ENCODE data around the gene TES.

Gene TES

GRCh38 chr7:116164552-116165306 is 45.6 kb upstream of the TES start:
- Histone ChIP-seq H3K18ac (ENCODE audit: low read length) (no peak overlapping the region), H3K9me3 (replicated peaks in 1 of 2; ENCODE audit: control insufficient read depth in 2 of 2, insufficient read depth in 1 of 2, low read depth in 1 of 2, low read length in 2 of 2) (no peaks in the 10 kb centered on the region), H3K4ac (ENCODE audit: low read length) (no peak overlapping the region), H3K4me3 (ENCODE audit: low read length in 2 of 2) (no peak overlapping the region), H4K91ac (ENCODE audit: low read depth, low read length, poor library complexity) (no peak overlapping the region), H2BK15ac (ENCODE audit: low read length) (no peak overlapping the region), H3K27me3 (ENCODE audit: control insufficient read depth in 3 of 3, insufficient read depth in 3 of 3, low read depth in 1 of 3, low read length in 3 of 3) (peaks cover 0 to under 1% (median 0%) of the 10 kb centered on the region in 3 experiments), H4K8ac (ENCODE audit: low read depth, low read length) (no peak overlapping the region), H2BK5ac (ENCODE audit: low read length) (no peak overlapping the region), H2AK5ac (ENCODE audit: low read depth, low read length) (no peak overlapping the region), H3K4me1 (ENCODE audit: control insufficient read depth in 2 of 2, insufficient read depth in 1 of 2, low read depth in 1 of 2, low read length in 2 of 2) (peaks cover 0 to 1% of the 10 kb centered on the region in 2 donors), H3K27ac (replicated peaks; ENCODE audit: low read length) (no peak overlapping the region), H2BK120ac (ENCODE audit: low read depth, low read length) (no peak overlapping the region), H3K23ac (ENCODE audit: low read depth, low read length, poor library complexity) (no peak overlapping the region), H3K4me2 (ENCODE audit: insufficient read depth, low read length, poor library complexity, severe bottlenecking) (no peak overlapping the region), H2BK12ac (ENCODE audit: low read length) (no peak overlapping the region), H3K9ac (ENCODE audit: low read depth, low read length, poor library complexity) (no peak overlapping the region), H3K36me3 (replicated peaks in 1 of 2; ENCODE audit: control insufficient read depth in 2 of 2, insufficient read depth in 2 of 2, low read length in 2 of 2) (no peaks in the 10 kb centered on the region), H3K79me1 (ENCODE audit: low read depth, low read length) (no peaks in the 10 kb centered on the region), H3K14ac (ENCODE audit: low read length) (no peak overlapping the region), H2AFZ (ENCODE audit: low read length) (no peak overlapping the region)
- no CpG with 5 or more reads among the region's 2 CpGs for WGBS, 2 donors (ENCODE audit: extremely low coverage in 2 of 2, insufficient read length in 2 of 2, insufficient replicate concordance in 1 of 2)
- no peak for DNase-seq (ENCODE audit: low spot score)

GRCh38 chr7:116165717-116166116 is 44.6 kb upstream of the TES start:
- H3K9me3 ChIP-seq (replicated peaks in 1 of 2; ENCODE audit: control insufficient read depth in 2 of 2, insufficient read depth in 1 of 2, low read depth in 1 of 2, low read length in 2 of 2): no peaks in the 10 kb centered on the region
- no peak overlapping the region for H2BK15ac ChIP-seq (ENCODE audit: low read length)
- H3K23ac ChIP-seq (ENCODE audit: low read depth, low read length, poor library complexity): no peak overlapping the region
- H4K8ac ChIP-seq (ENCODE audit: low read depth, low read length): no peak overlapping the region
- no peak overlapping the region for H3K18ac ChIP-seq (ENCODE audit: low read length)
- H3K4me1 ChIP-seq (ENCODE audit: control insufficient read depth in 2 of 2, insufficient read depth in 1 of 2, low read depth in 1 of 2, low read length in 2 of 2): peaks cover 0 to 1% of the 10 kb centered on the region in 2 donors
- H3K9ac ChIP-seq (ENCODE audit: low read depth, low read length, poor library complexity): no peak overlapping the region
- no peak overlapping the region for H3K4ac ChIP-seq (ENCODE audit: low read length)
- no peaks in the 10 kb centered on the region for H3K79me1 ChIP-seq (ENCODE audit: low read depth, low read length)
- no peaks in the 10 kb centered on the region for H3K36me3 ChIP-seq (replicated peaks in 1 of 2; ENCODE audit: control insufficient read depth in 2 of 2, insufficient read depth in 2 of 2, low read length in 2 of 2)
- H2AFZ ChIP-seq (ENCODE audit: low read length): no peak overlapping the region
- no peak overlapping the region for H2BK5ac ChIP-seq (ENCODE audit: low read length)
- H3K14ac ChIP-seq (ENCODE audit: low read length): no peak overlapping the region
- H2AK5ac ChIP-seq (ENCODE audit: low read depth, low read length): no peak overlapping the region
- H3K27me3 ChIP-seq (ENCODE audit: control insufficient read depth in 3 of 3, insufficient read depth in 3 of 3, low read depth in 1 of 3, low read length in 3 of 3): peaks cover 0 to 10% (median 0%) of the 10 kb centered on the region in 3 experiments
- no peak overlapping the region for H3K4me3 ChIP-seq (ENCODE audit: low read length in 2 of 2)
- H3K27ac ChIP-seq (replicated peaks; ENCODE audit: low read length): no peak overlapping the region
- no peak overlapping the region for H4K91ac ChIP-seq (ENCODE audit: low read depth, low read length, poor library complexity)
- H3K4me2 ChIP-seq (ENCODE audit: insufficient read depth, low read length, poor library complexity, severe bottlenecking): no peak overlapping the region
- no peak for DNase-seq (ENCODE audit: low spot score)
- WGBS, 2 donors (ENCODE audit: extremely low coverage in 2 of 2, insufficient read length in 2 of 2, insufficient replicate concordance in 1 of 2): no CpG with 5 or more reads among the region's 2 CpGs
- H2BK12ac ChIP-seq (ENCODE audit: low read length): no peak overlapping the region
- H2BK120ac ChIP-seq (ENCODE audit: low read depth, low read length): no peak overlapping the region

DNA sequence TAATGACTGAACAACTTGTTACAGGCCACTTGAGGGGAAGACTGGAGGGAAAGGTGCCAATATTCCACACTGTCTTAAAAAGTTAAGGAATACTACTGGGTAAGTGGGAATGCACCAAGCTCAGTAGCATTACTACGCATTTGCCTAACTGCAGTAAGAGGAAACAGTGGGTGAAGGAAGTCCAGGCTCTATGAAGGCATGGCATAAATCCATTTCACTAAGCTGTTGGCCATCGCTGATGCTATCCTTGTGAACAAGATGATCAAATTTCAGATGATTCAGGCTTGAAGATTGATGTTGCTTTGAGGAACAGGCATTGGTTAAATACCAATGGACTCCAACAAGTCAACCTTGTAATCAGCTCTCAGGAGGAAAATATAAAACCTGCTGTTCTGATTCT is 44.2 kb upstream of the TES start:
- H3K4ac ChIP-seq (ENCODE audit: low read length): no peak overlapping the region
- no peaks in the 10 kb centered on the region for H3K79me1 ChIP-seq (ENCODE audit: low read depth, low read length)
- H2AK5ac ChIP-seq (ENCODE audit: low read depth, low read length): no peak overlapping the region
- no peak overlapping the region for H3K27ac ChIP-seq (replicated peaks; ENCODE audit: low read length)
- H3K4me3 ChIP-seq (ENCODE audit: low read length in 2 of 2): no peak overlapping the region
- peaks cover 0 to 1% of the 10 kb centered on the region in 2 donors for H3K4me1 ChIP-seq (ENCODE audit: control insufficient read depth in 2 of 2, insufficient read depth in 1 of 2, low read depth in 1 of 2, low read length in 2 of 2)
- H2BK12ac ChIP-seq (ENCODE audit: low read length): no peak overlapping the region
- WGBS, 2 donors (ENCODE audit: extremely low coverage in 2 of 2, insufficient read length in 2 of 2, insufficient replicate concordance in 1 of 2): no CpG with 5 or more reads among the region's 2 CpGs
- H3K27me3 ChIP-seq (ENCODE audit: control insufficient read depth in 3 of 3, insufficient read depth in 3 of 3, low read depth in 1 of 3, low read length in 3 of 3): peaks cover 0 to 14% (median 0%) of the 10 kb centered on the region in 3 experiments
- H4K8ac ChIP-seq (ENCODE audit: low read depth, low read length): no peak overlapping the region
- no peak overlapping the region for H3K14ac ChIP-seq (ENCODE audit: low read length)
- no peak overlapping the region for H3K9ac ChIP-seq (ENCODE audit: low read depth, low read length, poor library complexity)
- H3K9me3 ChIP-seq (replicated peaks in 1 of 2; ENCODE audit: control insufficient read depth in 2 of 2, insufficient read depth in 1 of 2, low read depth in 1 of 2, low read length in 2 of 2): no peaks in the 10 kb centered on the region
- no peak overlapping the region for H2BK5ac ChIP-seq (ENCODE audit: low read length)
- H2BK15ac ChIP-seq (ENCODE audit: low read length): no peak overlapping the region
- no peak overlapping the region for H4K91ac ChIP-seq (ENCODE audit: low read depth, low read length, poor library complexity)
- no peak overlapping the region for H3K23ac ChIP-seq (ENCODE audit: low read depth, low read length, poor library complexity)
- no peak overlapping the region for H2AFZ ChIP-seq (ENCODE audit: low read length)
- no peaks in the 10 kb centered on the region for H3K36me3 ChIP-seq (replicated peaks in 1 of 2; ENCODE audit: control insufficient read depth in 2 of 2, insufficient read depth in 2 of 2, low read length in 2 of 2)
- DNase-seq (ENCODE audit: low spot score): no peak
- H2BK120ac ChIP-seq (ENCODE audit: low read depth, low read length): no peak overlapping the region
- no peak overlapping the region for H3K4me2 ChIP-seq (ENCODE audit: insufficient read depth, low read length, poor library complexity, severe bottlenecking)
- no peak overlapping the region for H3K18ac ChIP-seq (ENCODE audit: low read length)

DNA sequence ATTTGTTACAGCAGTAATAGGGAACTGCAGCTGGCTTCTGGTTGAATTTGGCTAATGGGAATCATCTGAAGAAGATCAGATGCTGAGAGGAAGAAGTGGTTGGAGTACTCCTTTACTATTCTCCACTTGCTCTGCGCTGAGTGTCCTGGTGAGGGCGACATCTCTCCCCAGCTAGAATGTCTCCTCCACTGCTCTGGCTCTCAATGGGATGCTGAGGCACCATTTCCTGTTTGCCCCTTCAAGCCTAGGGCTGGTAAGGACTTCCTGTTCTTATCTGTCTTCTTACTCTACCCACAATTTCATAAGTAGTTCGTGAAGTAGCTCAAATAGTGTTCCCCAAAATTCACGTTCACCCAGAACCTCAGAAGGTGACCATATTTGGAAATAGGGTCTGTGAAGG is 43.2 kb upstream of the TES start:
- Histone ChIP-seq H4K91ac (ENCODE audit: low read depth, low read length, poor library complexity) (no peak overlapping the region), H2AK5ac (ENCODE audit: low read depth, low read length) (no peak overlapping the region), H3K23ac (ENCODE audit: low read depth, low read length, poor library complexity) (no peak overlapping the region), H4K8ac (ENCODE audit: low read depth, low read length) (no peak overlapping the region), H2BK12ac (ENCODE audit: low read length) (no peak overlapping the region), H3K27ac (replicated peaks; ENCODE audit: low read length) (no peak overlapping the region), H3K14ac (ENCODE audit: low read length) (no peak overlapping the region), H2BK15ac (ENCODE audit: low read length) (no peak overlapping the region), H3K36me3 (replicated peaks in 1 of 2; ENCODE audit: control insufficient read depth in 2 of 2, insufficient read depth in 2 of 2, low read length in 2 of 2) (no peaks in the 10 kb centered on the region), H3K4me2 (ENCODE audit: insufficient read depth, low read length, poor library complexity, severe bottlenecking) (no peak overlapping the region), H3K9me3 (replicated peaks in 1 of 2; ENCODE audit: control insufficient read depth in 2 of 2, insufficient read depth in 1 of 2, low read depth in 1 of 2, low read length in 2 of 2) (no peaks in the 10 kb centered on the region), H3K9ac (ENCODE audit: low read depth, low read length, poor library complexity) (no peak overlapping the region), H3K4ac (ENCODE audit: low read length) (no peak overlapping the region), H2AFZ (ENCODE audit: low read length) (no peak overlapping the region), H3K18ac (ENCODE audit: low read length) (no peak overlapping the region), H3K4me3 (ENCODE audit: low read length in 2 of 2) (no peak overlapping the region), H3K27me3 (ENCODE audit: control insufficient read depth in 3 of 3, insufficient read depth in 3 of 3, low read depth in 1 of 3, low read length in 3 of 3) (peaks cover 0 to 19% (median 0%) of the 10 kb centered on the region in 3 experiments), H2BK120ac (ENCODE audit: low read depth, low read length) (no peak overlapping the region), H3K4me1 (ENCODE audit: control insufficient read depth in 2 of 2, insufficient read depth in 1 of 2, low read depth in 1 of 2, low read length in 2 of 2) (no peaks in the 10 kb centered on the region), H2BK5ac (ENCODE audit: low read length) (no peak overlapping the region), H3K79me1 (ENCODE audit: low read depth, low read length) (no peaks in the 10 kb centered on the region)
- no CpG with 5 or more reads among the region's 4 CpGs for WGBS, 2 donors (ENCODE audit: extremely low coverage in 2 of 2, insufficient read length in 2 of 2, insufficient replicate concordance in 1 of 2)
- no peak for DNase-seq (ENCODE audit: low spot score)

Data from neuronal stem cell (in vitro differentiated cells).